A549 (cell line): ENCODE results near the gene PPP1R14B. TPM values are rescaled to one million over a fixed set of nuclear protein-coding genes. Genes with fewer than 3 reads are reported as not detected.

Experiments used
- ATAC-seq, 2 experiments: fragments of 200-7000 bp in 1 of 2; fragments of >200 bp in 1 of 2; cut with Nextera tagmentation in 1 of 2; cut with Tn5 transposase in 1 of 2; 3 replicates each; pipeline versions ENCODE4 v1.8.0 to v1.9.1; 2018 to 2020; ENCODE audit warnings: mild to moderate bottlenecking in 1 of 2, moderate library complexity in 1 of 2
- CTCF ChIA-PET: fragments of 300-600 bp; sonication (Branson Sonifier 250); formaldehyde crosslinking; extraction: SDS; loops from one replicate; lab custom pipeline; 2021; ENCODE audit warnings: antibody characterized with exemption, inconsistent platforms; lab: Yijun Ruan, JAX
- POLR2A ChIA-PET: fragments of 350-600 bp; formaldehyde crosslinking; extraction: SDS; loops from one replicate; lab custom pipeline; 2021; ENCODE audit warnings: antibody characterized with exemption, inconsistent platforms; lab: Yijun Ruan, JAX
- DNase-seq, 2 experiments: peaks; one replicate each; pipeline versions ENCODE4 v3.0.0 to v3.0.0-alpha.2; 2011 to 2016; ENCODE audit warnings: low read depth in 1 of 2, low spot score in 1 of 2
- FAIRE-seq: peaks from 2 replicates; lab custom pipeline; 2011; peaks lifted over from hg19 to GRCh38; lab: Jason Lieb, UNC
- H3K27ac ChIP-seq, 2 experiments: fragments of >200 bp; sonication (Bioruptor Twin); formaldehyde crosslinking; 3 replicates each; pipeline ENCODE4 v1.5.1; 2016 to 2017
- H3K4me1 ChIP-seq: fragments of >200 bp; sonication (Bioruptor Twin); formaldehyde crosslinking; 3 replicates; pipeline ENCODE4 v1.6.1; 2016
- H3K4me2 ChIP-seq: fragments of >200 bp; sonication (Bioruptor Twin); formaldehyde crosslinking; 3 replicates; pipeline ENCODE4 v1.6.1; 2016
- H3K4me3 ChIP-seq: fragments of >200 bp; sonication (Bioruptor Twin); formaldehyde crosslinking; 3 replicates; pipeline ENCODE4 v1.5.1; 2016
- H3K9me3 ChIP-seq: fragments of >200 bp; sonication (Bioruptor Twin); formaldehyde crosslinking; 3 replicates; pipeline ENCODE4 v1.6.1; 2016
- ATOH8 ChIP-seq: fragments of 250-450 bp; sonication (Bioruptor Pico); IDR thresholded peaks from 2 replicates; pipeline ENCODE4 v1.5.0; 2020; ENCODE audit warnings: low read depth, mild to moderate bottlenecking, moderate library complexity
- BCL3 ChIP-seq: fragments of >200 bp; sonication (Bioruptor Twin); formaldehyde crosslinking; IDR thresholded peaks from 3 replicates; pipeline ENCODE4 v1.6.1; 2016
- CBX8 ChIP-seq: fragments of 200-600 bp; sonication (generic); IDR thresholded peaks from 2 replicates; pipeline ENCODE4 v1.6.1; 2016
- CHD2 ChIP-seq: fragments of 150-350 bp; IDR thresholded peaks from 2 replicates; pipeline ENCODE4 v1.6.1; 2014; ENCODE audit warnings: low read length; ENCODE audit not compliant: partially characterized antibody
- EHF ChIP-seq: fragments of 250-450 bp; sonication (Bioruptor Pico); IDR thresholded peaks from 2 replicates; pipeline ENCODE4 v1.5.0; 2020; ENCODE audit warnings: mild to moderate bottlenecking
- FOXS1 ChIP-seq: fragments of 250-450 bp; sonication (Bioruptor Pico); IDR thresholded peaks from 2 replicates; pipeline ENCODE4 v1.5.0; 2020; ENCODE audit warnings: mild to moderate bottlenecking, moderate library complexity
- HDAC2 ChIP-seq: fragments of 200-600 bp; sonication (generic); IDR thresholded peaks from 2 replicates; pipeline ENCODE4 v1.6.1; 2016
- HES2 ChIP-seq: fragments of >200 bp; sonication (Bioruptor Twin); formaldehyde crosslinking; IDR thresholded peaks from 2 replicates; pipeline ENCODE4 v1.6.1; 2016
- HOXB13 ChIP-seq: fragments of 250-450 bp; sonication (Bioruptor Pico); IDR thresholded peaks from 2 replicates; pipeline ENCODE4 v1.5.0; 2020; ENCODE audit warnings: low read depth, mild to moderate bottlenecking, moderate library complexity
- RAD21 ChIP-seq, 2 experiments: fragments of >200 bp in 1 of 2; sonication (Bioruptor Twin) in 1 of 2; formaldehyde crosslinking in 1 of 2; IDR thresholded peaks in 1 of 2; conservative IDR thresholded peaks in 1 of 2; 2 replicates in 1 of 2; 3 replicates in 1 of 2; pipeline ENCODE4 v1.6.1; 2012 to 2018; ENCODE audit warnings: inconsistent platforms in 1 of 2
- RCOR1 ChIP-seq: fragments of 150-350 bp; IDR thresholded peaks from 2 replicates; pipeline ENCODE4 v1.6.1; 2014; ENCODE audit warnings: antibody characterized with exemption, low read length, low read depth
- RFX5 ChIP-seq: fragments of 450-650 bp; IDR thresholded peaks from 2 replicates; pipeline ENCODE4 v1.7.1; 2014; ENCODE audit warnings: antibody characterized with exemption, mild to moderate bottlenecking, moderate library complexity
- SMC3 ChIP-seq: fragments of >200 bp; sonication (Bioruptor Twin); formaldehyde crosslinking; IDR thresholded peaks from 3 replicates; pipeline ENCODE4 v1.6.1; 2018; ENCODE audit warnings: inconsistent platforms
- SREBF2 ChIP-seq: fragments of 450-650 bp; IDR thresholded peaks from 2 replicates; pipeline ENCODE4 v1.6.1; 2014; ENCODE audit warnings: mild to moderate bottlenecking, moderate library complexity
- TFCP2L1 ChIP-seq: fragments of 250-450 bp; sonication (Bioruptor Pico); IDR thresholded peaks from 2 replicates; pipeline ENCODE4 v1.5.0; 2021; ENCODE audit warnings: mild to moderate bottlenecking
- ZC3H11A ChIP-seq: fragments of 450-650 bp; IDR thresholded peaks from 2 replicates; pipeline ENCODE4 v1.6.1; 2014; ENCODE audit warnings: antibody characterized with exemption, mild to moderate bottlenecking
- ZFP36 ChIP-seq: fragments of 450-650 bp; IDR thresholded peaks from 2 replicates; pipeline ENCODE4 v1.6.1; 2014; ENCODE audit warnings: borderline replicate concordance; ENCODE audit not compliant: partially characterized antibody
- WGBS: methylation state at CpG from one replicate; pipeline ENCODE4 v1.1.6; 2017; ENCODE audit errors: missing lambda C conversion rate; 5-methylcytosine and 5-hydroxymethylcytosine counted together
- polyA plus RNA-seq, 4 experiments: library from polyadenylated mRNA; depleted of rRNA in 3 of 4; stranded (reverse); fragments of >200 nt; fragmentation: RNase III in 1 of 4; extraction: RNeasy Plus Mini Kit Qiagen cat#74134 plus additional on column Dnase treatment in 1 of 4; gene quantifications; 2 replicates in 3 of 4; 3 replicates in 1 of 4; pipeline ENCODE4 v1.2.3, GENCODE V29; 2011 to 2017
- TF ChIP-seq, protein P1 (sequence below): fragments of 200-600 bp; sonication (generic); IDR thresholded peaks from 2 replicates; pipeline ENCODE4 v1.6.1; 2016; ENCODE audit warnings: antibody characterized with exemption, mild to moderate bottlenecking, moderate library complexity
- TF ChIP-seq, protein P2 (sequence below): fragments of >200 bp; sonication (Bioruptor Twin); formaldehyde crosslinking; IDR thresholded peaks from 3 replicates; pipeline ENCODE4 v1.5.1; 2016
- TF ChIP-seq, protein P3 (sequence below): IDR thresholded peaks from 2 replicates; pipeline ENCODE4 v1.6.1; 2012; ENCODE audit warnings: low read depth, borderline replicate concordance

Gene PPP1R14B
- polyA plus RNA-seq, 2 of the 4 experiments (the other 2 are of a cell fraction), result 152 to 154 TPM

DNA sequence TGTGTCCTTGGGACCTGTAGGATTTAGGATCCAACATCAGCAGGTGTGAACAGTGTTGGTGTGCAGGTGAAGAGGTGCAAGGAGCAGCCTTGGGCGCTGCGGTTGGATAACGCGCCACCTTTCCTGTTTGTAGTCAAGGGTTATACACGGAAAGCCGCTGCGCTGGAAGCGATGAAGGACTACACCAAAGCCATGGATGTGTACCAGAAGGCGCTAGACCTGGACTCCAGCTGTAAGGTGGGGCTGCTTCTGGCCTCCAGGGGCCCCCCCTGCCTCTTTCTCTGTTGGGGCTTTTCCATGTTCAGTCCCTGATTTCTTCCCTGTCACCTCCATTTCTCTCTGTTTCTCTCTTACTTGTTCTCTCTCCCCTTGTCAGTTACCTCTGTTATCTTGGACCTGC, 43.8 kb downstream of the PPP1R14B start:
- TF ChIP-seq TFCP2L1 (CRISPR knock-in tag) (no peak), SMC3 (no peak), FOXS1 (CRISPR knock-in tag) (no peak), RAD21 (conservative IDR thresholded peaks at IDR 0.05 in 1 of 2, IDR thresholded peaks at IDR 0.05 in 1 of 2) (no peak), ATOH8 (CRISPR knock-in tag) (no peak), EHF (CRISPR knock-in tag) (no peak), HDAC2 (no peak), RFX5 (no peak), SREBF2 (no peak), ZFP36 (no peak), ZC3H11A (no peak), HOXB13 (no peak), BCL3 (no peak), RCOR1 (no peak), CHD2 (no peak), CBX8 (no peak), HES2 (no peak)
- TF ChIP-seq, protein P1, sequence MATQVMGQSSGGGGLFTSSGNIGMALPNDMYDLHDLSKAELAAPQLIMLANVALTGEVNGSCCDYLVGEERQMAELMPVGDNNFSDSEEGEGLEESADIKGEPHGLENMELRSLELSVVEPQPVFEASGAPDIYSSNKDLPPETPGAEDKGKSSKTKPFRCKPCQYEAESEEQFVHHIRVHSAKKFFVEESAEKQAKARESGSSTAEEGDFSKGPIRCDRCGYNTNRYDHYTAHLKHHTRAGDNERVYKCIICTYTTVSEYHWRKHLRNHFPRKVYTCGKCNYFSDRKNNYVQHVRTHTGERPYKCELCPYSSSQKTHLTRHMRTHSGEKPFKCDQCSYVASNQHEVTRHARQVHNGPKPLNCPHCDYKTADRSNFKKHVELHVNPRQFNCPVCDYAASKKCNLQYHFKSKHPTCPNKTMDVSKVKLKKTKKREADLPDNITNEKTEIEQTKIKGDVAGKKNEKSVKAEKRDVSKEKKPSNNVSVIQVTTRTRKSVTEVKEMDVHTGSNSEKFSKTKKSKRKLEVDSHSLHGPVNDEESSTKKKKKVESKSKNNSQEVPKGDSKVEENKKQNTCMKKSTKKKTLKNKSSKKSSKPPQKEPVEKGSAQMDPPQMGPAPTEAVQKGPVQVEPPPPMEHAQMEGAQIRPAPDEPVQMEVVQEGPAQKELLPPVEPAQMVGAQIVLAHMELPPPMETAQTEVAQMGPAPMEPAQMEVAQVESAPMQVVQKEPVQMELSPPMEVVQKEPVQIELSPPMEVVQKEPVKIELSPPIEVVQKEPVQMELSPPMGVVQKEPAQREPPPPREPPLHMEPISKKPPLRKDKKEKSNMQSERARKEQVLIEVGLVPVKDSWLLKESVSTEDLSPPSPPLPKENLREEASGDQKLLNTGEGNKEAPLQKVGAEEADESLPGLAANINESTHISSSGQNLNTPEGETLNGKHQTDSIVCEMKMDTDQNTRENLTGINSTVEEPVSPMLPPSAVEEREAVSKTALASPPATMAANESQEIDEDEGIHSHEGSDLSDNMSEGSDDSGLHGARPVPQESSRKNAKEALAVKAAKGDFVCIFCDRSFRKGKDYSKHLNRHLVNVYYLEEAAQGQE, result no peak
- TF ChIP-seq, protein P2, sequence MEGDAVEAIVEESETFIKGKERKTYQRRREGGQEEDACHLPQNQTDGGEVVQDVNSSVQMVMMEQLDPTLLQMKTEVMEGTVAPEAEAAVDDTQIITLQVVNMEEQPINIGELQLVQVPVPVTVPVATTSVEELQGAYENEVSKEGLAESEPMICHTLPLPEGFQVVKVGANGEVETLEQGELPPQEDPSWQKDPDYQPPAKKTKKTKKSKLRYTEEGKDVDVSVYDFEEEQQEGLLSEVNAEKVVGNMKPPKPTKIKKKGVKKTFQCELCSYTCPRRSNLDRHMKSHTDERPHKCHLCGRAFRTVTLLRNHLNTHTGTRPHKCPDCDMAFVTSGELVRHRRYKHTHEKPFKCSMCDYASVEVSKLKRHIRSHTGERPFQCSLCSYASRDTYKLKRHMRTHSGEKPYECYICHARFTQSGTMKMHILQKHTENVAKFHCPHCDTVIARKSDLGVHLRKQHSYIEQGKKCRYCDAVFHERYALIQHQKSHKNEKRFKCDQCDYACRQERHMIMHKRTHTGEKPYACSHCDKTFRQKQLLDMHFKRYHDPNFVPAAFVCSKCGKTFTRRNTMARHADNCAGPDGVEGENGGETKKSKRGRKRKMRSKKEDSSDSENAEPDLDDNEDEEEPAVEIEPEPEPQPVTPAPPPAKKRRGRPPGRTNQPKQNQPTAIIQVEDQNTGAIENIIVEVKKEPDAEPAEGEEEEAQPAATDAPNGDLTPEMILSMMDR, result no peak
- TF ChIP-seq, protein P3, sequence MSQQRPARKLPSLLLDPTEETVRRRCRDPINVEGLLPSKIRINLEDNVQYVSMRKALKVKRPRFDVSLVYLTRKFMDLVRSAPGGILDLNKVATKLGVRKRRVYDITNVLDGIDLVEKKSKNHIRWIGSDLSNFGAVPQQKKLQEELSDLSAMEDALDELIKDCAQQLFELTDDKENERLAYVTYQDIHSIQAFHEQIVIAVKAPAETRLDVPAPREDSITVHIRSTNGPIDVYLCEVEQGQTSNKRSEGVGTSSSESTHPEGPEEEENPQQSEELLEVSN, result no peak
- WGBS, result 94% methylated on average over 9 of the region's 9 CpGs
- peaks cover 9% of the 10 kb centered on the region; the same call in 1 of the 3 replicates for H3K4me1 ChIP-seq
- H3K9me3 ChIP-seq, result no peaks in the 10 kb centered on the region
- ATAC-seq (no peak), FAIRE-seq (no peak), DNase-seq (no peak)
- ChIA-PET CTCF (interaction anchor here (1.7 to 20.3 kb wide), 4 partner anchors 18 to 100 kb away, joined by 4 to 254 read pairs (median 80); partner anchors contain the start of genes CATSPERZ, DNAJC4, NUDT22 and PLCB3), POLR2A (interaction anchor here (1.6 kb wide), 1 partner anchor 17 kb away, joined by 4 read pairs; the partner anchor contains the start of gene STIP1)
- H3K27ac ChIP-seq, result no peak overlapping the region
- H3K4me3 ChIP-seq, result no peak overlapping the region
- H3K4me2 ChIP-seq, result no peak overlapping the region
